K562 (cell line): ENCODE data around the gene ZNF774. TPM values are rescaled to one million over a fixed set of nuclear protein-coding genes. Genes with fewer than 3 reads are reported as not detected.

Source experiments
- ARID3B ChIP-seq: fragments of 250-450 bp; sonication (Bioruptor Pico); IDR thresholded peaks from 2 replicates; pipeline ENCODE4 v1.4.0; 2020; ENCODE audit warnings: borderline replicate concordance
- ATF2 ChIP-seq: sonication (generic); formaldehyde crosslinking; IDR thresholded peaks from 2 replicates; pipeline ENCODE4 v1.8.1; 2022; ENCODE audit warnings: missing genetic modification reagents
- CREBBP ChIP-seq: IDR thresholded peaks from one replicate; pipeline ENCODE4 v1.6.1; 2012; ENCODE audit warnings: low read depth, mild to moderate bottlenecking, control low read depth, inconsistent platforms, low read length
- KAT7 ChIP-seq: sonication (generic); formaldehyde crosslinking; IDR thresholded peaks from 2 replicates; pipeline ENCODE4 v1.8.0; 2022; ENCODE audit warnings: missing genetic modification reagents, mild to moderate bottlenecking, borderline replicate concordance
- KDM1A ChIP-seq, 2 experiments: fragments of 450-650 bp; IDR thresholded peaks; 2 replicates each; pipeline ENCODE4 v1.6.1; 2016; ENCODE audit warnings: mild to moderate bottlenecking in 2 of 2
- PKNOX1 ChIP-seq: fragments of 450-650 bp; IDR thresholded peaks from 2 replicates; pipeline ENCODE4 v1.6.1; 2016
- PPARD ChIP-seq: fragments of 250-450 bp; sonication (Bioruptor Pico); IDR thresholded peaks from 2 replicates; pipeline ENCODE4 v1.8.0; 2022; ENCODE audit warnings: inconsistent platforms, mild to moderate bottlenecking, moderate library complexity
- PREB ChIP-seq: sonication (generic); formaldehyde crosslinking; IDR thresholded peaks from 2 replicates; pipeline ENCODE4 v1.8.1; 2023; ENCODE audit warnings: mild to moderate bottlenecking, missing genetic modification reagents
- RBM25 ChIP-seq: fragments of 200-400 bp; formaldehyde crosslinking; IDR thresholded peaks from 2 replicates; pipeline ENCODE4 v1.6.1; 2018; ENCODE audit warnings: low read length, low read depth, moderate library complexity; ENCODE audit not compliant: severe bottlenecking
- SIRT6 ChIP-seq: IDR thresholded peaks from one replicate; pipeline ENCODE4 v1.6.1; 2012; ENCODE audit warnings: low read depth, mild to moderate bottlenecking, control low read depth, inconsistent platforms, low read length, moderate library complexity
- SMAD4 ChIP-seq: fragments of 250-450 bp; sonication (Bioruptor Pico); conservative IDR thresholded peaks from 2 replicates; pipeline ENCODE4 v1.8.0; 2021; ENCODE audit warnings: inconsistent platforms, mild to moderate bottlenecking, moderate library complexity
- TSC22D4 ChIP-seq: fragments of 450-650 bp; IDR thresholded peaks from 2 replicates; pipeline ENCODE4 v1.6.1; 2016; ENCODE audit warnings: missing genetic modification characterization, missing biosample characterization, control low read depth
- XRCC5 ChIP-seq: fragments of 200-400 bp; formaldehyde crosslinking; IDR thresholded peaks from 2 replicates; pipeline ENCODE4 v1.6.1; 2017; ENCODE audit warnings: low read depth, mild to moderate bottlenecking, low read length
- ZKSCAN1 ChIP-seq: fragments of 150-350 bp; IDR thresholded peaks from 2 replicates; pipeline ENCODE4 v1.6.1; 2016; ENCODE audit warnings: low read depth, low read length
- ZNF232 ChIP-seq: sonication (generic); formaldehyde crosslinking; IDR thresholded peaks from 2 replicates; pipeline ENCODE4 v1.8.0; 2022; ENCODE audit warnings: mild to moderate bottlenecking, missing genetic modification reagents
- ZNF354B ChIP-seq: fragments of 250-450 bp; sonication (Bioruptor Pico); IDR thresholded peaks from 2 replicates; pipeline ENCODE4 v1.4.0; 2020
- ZNF655 ChIP-seq: fragments of 250-450 bp; sonication (Bioruptor Pico); IDR thresholded peaks from 2 replicates; pipeline ENCODE4 v1.5.0; 2021
- polyA plus RNA-seq, 8 experiments: library from polyadenylated mRNA; depleted of rRNA in 4 of 8; stranded (reverse) in 5 of 8; unstranded in 3 of 8; fragments of >200 nt; fragmentation: Nextera tagmentation in 2 of 8; fragmentation: Illumina TruSeq in 1 of 8; extraction: Ambion mirVana in 2 of 8; extraction: Trizol in 1 of 8; gene quantifications; 2 replicates each; pipeline versions ENCODE4 v1.2.1 to v1.2.3, GENCODE V29; 2011 to 2014; ENCODE audit warnings: inconsistent platforms in 1 of 8, missing spikeins in 1 of 8
- total RNA-seq, 7 experiments: library from RNA; depleted of rRNA in 6 of 7; stranded (reverse); fragments of >200 nt in 6 of 7; fragmentation: Illumina TruSeq in 2 of 7; extraction: Trizol in 2 of 7; gene quantifications; 2 replicates each; pipeline versions ENCODE4 v1.2.1 to v1.2.3, GENCODE V29; 2011 to 2021; ENCODE audit warnings: low replicate concordance in 1 of 7
- TF ChIP-seq, protein P1 (sequence below): fragments of 450-650 bp; IDR thresholded peaks from one replicate; pipeline ENCODE4 v1.6.1; 2018; ENCODE audit warnings: mild to moderate bottlenecking, moderate library complexity; ENCODE audit not compliant: partially characterized antibody

ZNF774 gene
- total and polyA plus RNA-seq, 9 of the 15 experiments (the other 6 are each of a cell fraction or from before 2014, with no cell fraction given) = 0.32 to 2.0 (median 1.2) TPM

- TF ChIP-seq, protein P1, sequence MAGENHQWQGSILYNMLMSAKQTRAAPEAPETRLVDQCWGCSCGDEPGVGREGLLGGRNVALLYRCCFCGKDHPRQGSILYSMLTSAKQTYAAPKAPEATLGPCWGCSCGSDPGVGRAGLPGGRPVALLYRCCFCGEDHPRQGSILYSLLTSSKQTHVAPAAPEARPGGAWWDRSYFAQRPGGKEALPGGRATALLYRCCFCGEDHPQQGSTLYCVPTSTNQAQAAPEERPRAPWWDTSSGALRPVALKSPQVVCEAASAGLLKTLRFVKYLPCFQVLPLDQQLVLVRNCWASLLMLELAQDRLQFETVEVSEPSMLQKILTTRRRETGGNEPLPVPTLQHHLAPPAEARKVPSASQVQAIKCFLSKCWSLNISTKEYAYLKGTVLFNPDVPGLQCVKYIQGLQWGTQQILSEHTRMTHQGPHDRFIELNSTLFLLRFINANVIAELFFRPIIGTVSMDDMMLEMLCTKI = no peak
- TF ChIP-seq XRCC5 (no peak), KAT7 (no peak), SMAD4 (CRISPR knock-in tag) (no peak), RBM25 (no peak), PREB (no peak), ZNF354B (CRISPR knock-in tag) (no peak), ARID3B (CRISPR knock-in tag) (no peak), SIRT6 (no peak), CREBBP (no peak), ZNF655 (no peak), ATF2 (CRISPR knock-in tag) (no peak), TSC22D4 (no peak), KDM1A (IDR thresholded peaks at IDR 0.05) (no peak), PKNOX1 (no peak), ZNF232 (CRISPR knock-in tag) (no peak), PPARD (no peak), ZKSCAN1 (no peak)
Measured at GRCh38 chr15:90387534-90388461, 35.7 kb downstream of the ZNF774 start, which contains the start of gene IQGAP1 (continued).
